GM18519 (cell line): Measurements from ENCODE around the gene PHF21B.
"Not testable (repeated sequence)": the region's sequence is repeated elsewhere in the genome, so short reads cannot be mapped to it uniquely, and the experiment has no call there.

Experiments
- ATAC-seq: cut with Tn5 transposase; IDR thresholded peaks from one replicate; pipeline ENCODE4 v1.9.1; 2021; ENCODE audit warnings: mild to moderate bottlenecking, moderate library complexity; ENCODE audit not compliant: unreplicated experiment, low FRiP score

The PHF21B gene

DNA sequence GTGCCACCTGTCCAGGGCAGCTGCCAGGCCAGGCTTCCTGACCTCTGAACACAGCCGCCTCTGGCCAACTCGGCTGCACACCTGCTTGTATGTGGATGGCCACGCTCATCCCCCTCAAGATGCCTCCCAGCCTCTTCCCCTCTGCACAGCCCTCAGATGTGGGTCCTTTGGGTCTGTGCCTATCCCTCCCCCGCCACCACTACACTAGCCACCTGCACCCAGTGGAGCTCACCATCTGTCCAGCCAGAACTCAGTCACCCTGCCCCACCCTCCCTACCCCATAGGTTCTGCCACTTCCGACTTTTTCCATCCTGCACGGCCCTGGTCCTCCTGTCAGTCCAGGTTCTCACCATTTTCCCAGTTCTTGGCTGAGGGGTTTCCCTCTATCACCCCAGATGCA is 44.6 kb downstream of the PHF21B start:
- no peak for ATAC-seq

DNA sequence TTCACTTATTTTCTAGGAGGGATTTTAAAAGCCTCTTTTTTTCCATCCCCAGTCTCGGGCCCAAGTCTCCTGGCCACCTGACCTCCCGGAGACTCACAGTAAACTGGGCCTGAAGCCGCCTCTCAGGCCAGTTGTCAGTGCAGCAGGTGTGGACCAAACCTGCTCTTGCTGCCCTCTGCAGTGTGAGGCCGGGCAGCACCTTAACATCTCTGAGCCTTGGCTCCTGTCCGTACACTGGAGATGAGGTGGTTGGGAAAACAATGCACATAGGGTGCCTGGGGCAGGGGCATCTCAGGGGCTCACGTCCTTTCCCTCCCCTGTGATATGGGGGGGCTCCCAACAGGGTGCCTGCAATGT is 45.1 kb downstream of the PHF21B start:
- ATAC-seq, result no peak

DNA sequence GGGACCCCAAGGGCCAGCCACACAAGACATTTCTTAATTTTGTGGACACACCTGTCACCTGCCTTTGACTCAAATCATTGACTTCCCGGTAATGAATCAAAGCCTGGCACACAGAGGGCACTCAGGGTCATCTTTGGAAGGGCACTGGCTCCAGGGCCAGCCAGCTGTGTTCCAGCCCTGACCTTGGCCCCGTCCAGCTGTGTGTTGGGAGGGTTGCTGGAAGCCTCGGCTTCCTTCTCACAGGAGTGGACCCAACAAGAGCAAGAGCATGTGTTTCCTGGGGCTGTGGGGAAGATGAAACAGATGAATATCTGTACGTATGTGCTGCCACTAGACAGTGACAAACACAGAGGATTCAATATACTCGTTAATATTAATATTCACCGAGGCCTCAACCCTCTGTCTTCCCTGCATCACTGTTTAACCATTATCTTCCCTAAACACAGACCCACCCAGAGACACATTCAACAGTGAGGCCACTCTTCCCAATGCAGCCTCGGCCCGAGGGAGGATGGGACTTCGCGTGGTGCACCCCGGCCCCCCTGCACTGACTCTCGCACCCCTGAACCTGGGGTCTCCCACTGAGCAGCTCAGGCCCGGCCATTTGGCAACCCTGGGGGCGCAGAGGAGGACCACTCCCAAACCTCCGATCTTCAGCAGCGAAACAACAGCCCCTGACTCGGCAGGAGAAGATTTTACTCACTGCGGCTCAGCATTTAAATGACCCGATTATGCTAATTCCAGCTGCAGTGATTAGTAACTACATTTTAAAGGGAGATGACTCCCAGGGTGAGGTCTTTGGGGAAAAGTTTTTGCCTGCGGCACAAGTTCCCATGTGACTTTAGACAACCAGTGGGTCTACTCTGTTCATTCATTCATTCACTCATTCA is 45.7 kb downstream of the PHF21B start:
- ATAC-seq, result no peak

DNA sequence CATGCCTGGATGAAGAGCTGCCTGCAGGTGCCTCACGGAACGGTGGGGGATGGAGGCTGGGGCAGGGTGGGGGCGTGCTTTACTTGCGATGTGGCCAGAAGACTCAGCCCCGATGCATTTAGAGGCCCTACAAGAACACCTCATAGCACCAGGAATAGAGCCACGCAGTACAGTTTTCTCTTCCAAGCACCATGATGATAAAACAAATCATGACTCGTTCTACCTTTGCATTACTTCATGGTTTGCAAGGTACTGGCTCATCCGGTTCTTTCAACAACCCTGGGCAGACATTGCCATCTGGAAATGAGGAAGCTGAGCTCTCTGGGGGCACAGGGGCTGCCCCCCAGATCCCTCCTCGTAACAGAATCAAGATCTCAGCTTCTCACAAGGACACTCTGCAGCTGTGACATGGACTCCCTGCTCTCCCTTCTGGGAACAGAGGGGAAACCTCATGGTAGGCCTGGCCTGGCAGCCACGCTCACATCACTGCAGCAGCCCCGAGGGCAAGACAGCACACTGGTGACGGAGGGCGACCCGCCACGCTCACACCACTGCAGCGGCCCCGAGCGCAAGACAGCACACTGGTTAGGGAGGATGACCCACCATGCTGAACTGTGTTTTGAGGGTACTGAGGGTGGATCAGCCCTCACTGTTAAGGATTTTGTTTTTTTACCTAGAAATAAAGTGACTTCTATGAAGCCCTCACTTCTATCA is 46.9 kb downstream of the PHF21B start:
- ATAC-seq, result no peak

DNA sequence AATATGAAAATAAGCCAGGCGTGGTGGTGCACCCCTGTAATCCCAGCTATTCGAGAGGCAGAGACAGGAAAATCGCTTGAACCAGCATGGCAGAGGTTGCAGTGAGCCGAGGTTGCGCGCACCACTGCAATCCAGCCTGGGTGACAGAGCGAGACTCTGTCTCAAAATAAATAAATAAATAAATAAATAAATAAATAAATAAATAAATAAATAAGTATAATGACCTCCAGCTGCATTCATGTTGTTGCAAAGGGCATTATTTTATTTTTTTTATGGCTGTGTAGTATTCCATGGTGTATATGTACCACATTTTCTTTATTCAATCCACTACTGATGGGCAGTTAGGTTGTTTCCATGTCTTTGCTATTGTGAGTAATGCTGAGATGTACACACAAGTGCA is 48.1 kb downstream of the PHF21B start:
- not testable (repeated sequence) for ATAC-seq

DNA sequence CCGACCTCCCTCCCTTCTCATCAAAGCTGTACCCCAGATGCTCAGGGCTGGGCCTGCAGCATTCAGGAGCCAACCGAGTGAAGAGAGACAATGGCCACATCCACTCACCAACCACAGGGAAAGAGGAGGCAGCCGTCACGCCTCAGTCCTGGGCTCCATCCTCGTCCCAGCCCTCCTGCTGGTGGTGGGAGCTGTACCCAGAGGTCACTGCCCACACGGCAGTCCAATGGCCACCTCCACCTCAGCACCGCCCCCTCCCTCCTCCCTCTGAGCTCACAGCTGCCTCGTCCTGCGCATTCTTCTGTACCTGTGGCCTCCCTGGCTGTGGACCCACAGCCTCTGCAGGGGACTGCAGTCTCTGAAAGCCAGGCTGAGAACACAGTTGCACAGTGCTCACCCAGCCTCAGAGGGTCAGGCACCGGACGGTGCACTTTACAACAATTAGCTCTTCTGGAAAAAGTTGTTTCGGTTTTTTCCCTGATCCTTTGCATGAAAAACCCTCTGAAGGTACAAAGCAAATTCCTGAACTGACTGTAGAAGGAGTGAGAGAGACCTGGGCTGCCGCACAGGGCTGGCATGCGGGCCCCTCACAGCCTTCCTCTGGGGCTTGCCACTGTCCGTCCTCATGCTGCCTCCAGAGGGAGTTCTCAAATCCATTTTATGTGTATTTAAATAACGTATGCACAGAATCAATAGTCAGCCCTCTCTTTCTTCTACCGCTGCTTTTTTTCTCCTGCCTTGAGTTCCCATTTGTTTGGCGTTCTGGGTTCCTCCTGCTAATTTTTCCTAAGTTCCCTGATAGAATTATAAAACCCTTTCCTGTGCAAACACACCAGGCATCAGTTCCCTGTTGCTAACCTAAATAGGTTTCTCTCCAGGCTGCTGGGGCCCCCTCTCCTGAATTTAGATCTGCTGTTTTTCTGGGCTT is 52.7 kb downstream of the PHF21B start:
- no peak for ATAC-seq

DNA sequence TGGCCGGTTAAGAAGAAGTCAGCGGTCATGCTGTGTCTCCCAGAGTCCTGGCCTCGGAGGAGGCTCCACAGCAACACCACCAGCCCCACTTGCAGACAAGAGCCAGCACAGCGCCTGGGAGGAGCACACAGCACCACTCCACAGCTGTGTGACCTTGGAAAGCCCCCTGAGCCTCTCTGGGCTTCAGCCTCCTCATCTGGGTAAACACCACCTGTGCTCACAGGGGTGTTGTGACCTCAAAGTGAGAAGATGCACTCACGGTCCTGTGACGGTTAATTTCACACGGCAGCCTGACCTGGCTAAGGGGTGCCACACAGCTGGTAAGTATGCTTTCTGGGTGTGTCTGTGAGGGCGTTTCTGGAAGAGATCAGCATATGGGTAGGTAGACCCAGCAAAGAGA is 54.7 kb downstream of the PHF21B start:
- no peak for ATAC-seq

DNA sequence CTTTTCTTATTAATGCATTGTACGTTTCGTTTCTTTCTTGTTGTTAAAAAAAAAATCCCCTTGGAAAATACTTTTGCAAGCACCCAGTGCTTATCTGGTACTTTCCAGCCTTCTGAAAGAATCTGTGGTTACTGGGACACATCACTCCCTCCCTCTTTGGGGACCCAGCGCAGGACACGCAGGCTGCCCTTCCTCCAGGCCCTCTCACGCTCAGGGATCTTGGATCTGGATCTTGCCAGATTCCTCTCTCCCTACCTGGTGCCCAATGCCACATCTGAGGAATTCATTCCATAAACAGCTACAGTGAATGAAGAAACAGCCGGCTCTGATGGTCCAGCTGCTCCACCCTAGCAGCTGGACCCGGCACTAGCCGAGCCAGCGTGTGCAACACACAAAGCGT is 55.7 kb downstream of the PHF21B start:
- no peak for ATAC-seq

DNA sequence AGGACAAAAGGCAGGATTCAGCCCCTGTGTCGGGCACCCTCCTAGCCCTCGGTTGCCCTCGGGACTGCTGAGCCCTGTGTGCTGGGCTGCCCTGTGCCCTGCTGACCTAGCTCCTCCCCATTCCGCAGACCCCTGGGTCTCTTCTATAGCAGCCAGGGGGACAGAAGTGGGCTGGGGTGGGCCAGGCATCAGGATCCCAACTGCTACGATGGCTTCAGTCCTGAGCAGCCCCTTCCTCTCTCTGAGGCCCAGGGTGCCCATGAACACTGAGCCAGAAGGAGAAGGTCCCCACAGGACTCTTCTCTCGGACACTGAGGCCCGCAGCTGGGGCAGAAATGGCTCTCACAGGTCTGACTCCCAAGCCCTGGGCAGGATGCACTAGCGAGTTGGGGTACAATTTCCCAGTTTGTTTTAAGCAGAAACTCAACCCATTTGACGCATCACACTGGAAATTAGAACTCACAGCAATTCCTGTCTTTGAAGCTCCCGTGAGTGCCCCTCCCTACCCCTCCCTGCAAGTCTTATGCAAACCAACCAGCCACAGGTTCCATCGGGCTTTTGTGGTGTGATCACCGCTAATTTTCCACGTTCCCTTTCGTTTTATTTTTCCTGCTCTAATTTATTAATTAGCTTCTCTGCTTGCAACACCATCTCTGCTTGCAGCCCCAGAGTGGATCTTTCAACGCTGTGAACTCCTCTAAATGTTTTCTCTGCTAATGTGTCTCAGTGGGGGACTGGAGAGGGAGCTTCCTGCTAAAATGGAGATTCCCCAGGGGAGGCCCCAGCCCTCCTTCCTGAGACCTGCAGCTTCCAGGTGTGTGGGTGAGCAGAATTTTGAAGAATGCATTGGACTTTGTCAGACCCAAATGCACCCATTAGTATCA is 56.7 kb downstream of the PHF21B start:
- no peak for ATAC-seq

DNA sequence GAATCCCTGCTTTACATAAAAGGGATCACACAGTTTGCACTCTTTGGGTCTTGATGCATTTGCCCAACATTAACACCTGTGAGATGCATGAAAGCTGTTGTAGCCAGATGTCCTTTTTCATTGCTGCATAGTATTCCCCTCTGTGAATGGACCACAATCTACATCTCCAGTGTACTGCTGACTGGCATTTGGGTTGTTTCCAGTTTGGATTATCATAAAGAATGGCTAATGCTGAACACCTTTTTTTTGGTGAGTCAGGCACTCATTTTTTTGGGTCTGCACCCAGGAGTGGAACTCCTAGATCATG is 58.3 kb downstream of the PHF21B start:
- no peak for ATAC-seq

DNA sequence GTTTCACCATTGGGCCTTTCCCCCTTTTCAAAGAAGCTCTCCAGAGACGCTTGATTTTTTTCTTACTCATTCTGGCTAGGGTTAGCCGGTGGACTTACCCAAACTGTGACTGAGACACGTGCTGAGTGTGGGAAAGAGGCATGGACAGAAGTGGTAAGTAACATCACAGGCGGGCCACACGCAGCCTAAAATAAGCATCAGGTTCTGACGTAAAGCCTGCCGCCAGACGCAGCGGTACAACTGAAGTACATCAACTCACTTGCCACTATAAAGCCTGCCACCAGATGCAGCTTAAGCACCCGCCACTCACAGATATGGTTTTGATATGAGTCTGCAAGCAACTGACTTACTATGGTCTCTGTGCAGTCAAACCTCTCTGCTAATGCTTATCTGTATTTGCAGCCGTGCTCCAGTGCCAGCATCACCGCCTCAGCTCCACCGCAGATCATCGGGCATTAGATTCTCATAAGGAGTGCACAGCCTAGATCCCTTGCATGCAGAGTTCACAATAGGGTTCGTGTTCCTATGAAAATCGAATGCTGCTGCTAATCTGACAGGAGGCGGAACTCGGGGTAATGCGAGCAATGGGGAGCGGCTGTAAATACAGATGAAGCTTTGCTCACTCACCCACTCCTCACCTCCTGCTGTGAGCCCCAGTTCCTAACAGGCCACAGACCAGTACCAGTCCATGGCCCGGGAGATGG is 58.8 kb downstream of the PHF21B start:
- ATAC-seq, result no peak

DNA sequence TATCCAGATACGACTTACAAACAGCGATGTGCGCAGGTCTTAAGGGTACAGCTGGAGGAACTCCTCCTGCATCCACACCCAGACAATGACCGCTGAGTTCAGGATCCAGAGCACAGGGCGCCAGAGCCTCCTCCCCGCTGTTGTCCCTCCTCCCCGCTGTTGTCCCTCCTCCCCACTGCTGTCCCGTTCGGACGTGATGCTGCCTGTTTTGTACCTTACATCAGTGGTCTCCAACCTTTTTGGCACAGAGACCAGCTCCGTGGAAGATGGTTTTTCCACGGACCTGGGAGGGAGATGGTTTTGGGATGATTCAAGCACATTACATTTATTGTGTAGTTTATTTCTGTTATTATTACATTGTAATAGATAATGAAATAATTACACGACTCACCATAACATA is 62.0 kb downstream of the PHF21B start:
- ATAC-seq, result no peak

DNA sequence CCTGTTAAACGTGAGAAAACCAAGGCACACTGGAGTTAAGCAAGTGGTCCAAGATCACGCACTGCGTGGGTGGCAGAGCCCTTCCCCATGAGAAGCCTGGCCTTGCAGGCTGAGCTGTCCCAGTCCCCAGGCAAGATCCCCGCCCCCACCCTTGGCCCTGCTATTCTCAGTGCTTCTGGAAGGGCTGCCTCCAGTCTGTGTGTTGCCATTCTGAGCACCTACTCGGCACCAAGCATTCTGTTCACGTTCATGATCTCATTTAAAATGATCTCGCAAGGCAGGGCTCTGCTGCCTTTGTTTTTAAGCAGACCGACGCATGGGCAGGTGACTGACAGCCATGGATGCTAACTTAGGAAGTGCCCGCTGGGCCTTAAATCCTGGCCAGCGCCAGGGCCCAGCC is 62.8 kb downstream of the PHF21B start:
- ATAC-seq, result no peak

DNA sequence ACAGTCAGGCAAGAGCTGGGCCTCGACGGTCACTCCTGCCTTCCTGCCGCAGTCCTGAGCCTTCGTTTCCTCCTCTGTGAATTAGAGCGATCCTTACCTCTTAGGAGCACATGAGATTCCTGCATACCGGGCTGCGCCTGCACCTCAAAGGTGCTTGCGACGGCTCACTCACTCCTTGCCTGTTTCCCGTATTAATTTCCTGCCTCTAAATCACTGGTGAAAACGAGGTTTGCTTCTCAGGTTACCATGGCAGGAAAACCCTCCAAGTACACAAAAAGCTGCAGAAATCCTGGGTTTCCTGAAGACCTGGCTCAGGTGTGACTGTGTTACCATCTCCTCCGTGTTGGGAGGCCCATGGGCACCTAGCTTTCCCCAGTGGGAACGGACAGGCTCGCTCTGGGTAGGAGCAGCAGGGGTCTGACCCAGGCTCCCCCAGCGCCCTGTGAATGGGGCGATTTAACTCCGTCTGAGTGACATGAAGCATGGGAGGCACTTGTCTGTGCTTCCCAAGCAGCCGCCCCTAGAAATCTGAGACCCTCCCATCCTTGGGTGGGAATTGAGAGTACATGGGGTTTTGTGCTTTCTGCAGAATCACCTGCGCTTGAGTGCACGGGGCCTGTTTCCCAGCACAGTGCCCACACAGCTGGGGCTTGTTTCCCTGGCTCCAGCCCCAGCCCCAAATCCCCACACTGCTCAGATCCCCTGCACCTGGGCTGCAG is 64.8 kb downstream of the PHF21B start:
- no peak for ATAC-seq

DNA sequence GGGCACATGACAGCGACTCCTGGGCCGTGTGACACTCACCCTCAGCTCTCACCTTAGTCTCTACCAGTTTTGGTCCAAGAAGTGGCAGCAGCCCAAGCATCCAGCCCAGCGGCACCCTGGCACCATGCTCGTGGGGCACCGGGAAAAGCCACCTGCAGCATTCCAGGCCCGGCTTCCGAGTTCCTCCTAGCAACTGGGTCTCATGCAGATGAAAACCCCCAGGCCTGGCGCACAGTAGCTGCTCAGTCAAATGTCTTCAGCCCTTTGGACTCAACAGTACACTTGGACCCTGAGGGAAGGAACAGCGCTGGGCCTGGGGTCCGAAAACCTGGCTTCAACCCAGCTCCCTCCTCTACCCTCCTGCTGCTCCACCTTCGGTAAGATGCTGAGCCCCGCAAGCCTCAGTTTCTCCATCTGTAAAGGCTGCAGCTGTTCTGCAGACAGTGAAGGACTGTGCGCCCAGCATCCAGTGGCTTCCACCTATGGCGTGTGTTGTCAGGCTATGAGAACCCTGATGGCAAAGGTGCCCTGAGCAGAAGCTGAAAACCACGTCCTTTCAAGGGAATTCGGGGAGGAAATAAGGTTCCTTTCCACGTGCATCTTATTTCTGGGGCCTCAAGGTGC is 66.0 kb downstream of the PHF21B start:
- ATAC-seq, result no peak

DNA sequence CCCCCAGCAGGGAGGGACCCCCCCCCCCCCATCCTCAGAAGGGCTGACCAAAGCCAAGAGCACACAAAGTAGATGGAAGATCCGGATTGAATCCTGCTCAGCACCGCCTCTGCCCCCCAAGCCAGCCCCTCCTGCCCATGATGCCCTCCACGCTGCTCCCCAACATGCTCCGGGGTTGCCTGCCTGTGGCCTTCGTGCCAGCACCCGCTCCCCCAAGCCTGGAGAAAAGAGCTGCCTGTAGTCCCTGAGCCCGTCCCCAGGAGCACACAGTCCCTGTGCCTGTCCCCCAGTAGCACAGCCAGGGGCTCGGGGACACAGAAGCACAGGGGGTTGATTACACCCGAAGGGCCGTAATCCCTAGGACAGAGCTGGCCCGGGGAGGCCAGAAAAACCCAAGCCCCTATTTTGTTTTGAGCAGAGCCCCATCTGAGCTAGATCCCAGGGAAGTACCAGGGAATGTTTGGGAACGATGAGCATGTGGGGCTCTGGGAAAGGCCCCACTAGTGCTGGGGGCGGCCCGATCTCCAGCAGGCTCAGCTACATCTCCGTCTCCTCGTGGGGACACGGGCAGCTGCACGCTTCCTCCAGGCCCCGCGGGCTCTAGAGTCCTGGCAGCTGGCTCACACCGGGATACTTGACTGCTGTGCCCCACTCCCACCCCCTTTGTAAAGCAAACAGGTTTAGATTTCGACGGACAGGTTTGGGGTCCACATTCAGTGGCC is 66.7 kb downstream of the PHF21B start:
- no peak for ATAC-seq

DNA sequence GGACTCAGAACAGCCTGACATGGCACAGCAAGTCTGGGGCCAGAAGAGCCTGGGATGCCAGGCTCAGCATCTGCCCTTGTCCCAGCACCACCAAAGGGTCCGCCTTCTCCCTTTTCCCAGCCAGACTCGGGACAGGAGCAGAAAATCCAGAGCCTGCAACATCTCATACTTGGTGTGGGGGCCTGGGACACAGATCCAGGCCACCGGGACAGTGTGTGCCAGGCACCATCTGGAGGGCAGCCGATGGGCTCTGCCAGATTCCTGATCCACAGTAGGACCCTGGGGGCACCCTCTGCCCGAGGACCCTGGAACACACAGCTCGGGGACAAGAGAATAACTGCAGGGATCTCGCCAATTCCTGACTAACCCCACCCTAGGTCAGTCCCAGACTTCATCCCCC is 67.7 kb downstream of the PHF21B start:
- no peak for ATAC-seq

DNA sequence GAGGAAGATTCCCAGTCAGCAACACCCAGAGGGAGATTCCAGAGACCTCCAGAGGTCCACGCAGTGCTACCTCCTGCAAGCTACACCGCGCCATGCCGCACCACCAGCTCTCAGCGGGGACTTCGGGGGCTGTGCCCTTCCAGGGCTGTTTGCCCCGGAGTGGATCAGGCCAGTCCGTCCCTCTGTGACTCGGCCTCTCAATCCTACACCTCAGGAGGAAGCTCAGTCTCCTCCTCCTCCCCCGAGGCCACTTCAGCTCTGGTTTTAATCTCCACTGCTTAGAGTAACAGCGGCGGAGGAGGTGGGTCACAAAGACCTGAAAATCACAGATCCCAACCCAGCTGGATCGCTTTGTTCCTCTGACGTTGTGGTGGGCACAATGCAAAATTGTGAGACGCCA is 68.6 kb downstream of the PHF21B start:
- no peak for ATAC-seq
